ENCODE measurements around the gene TPCN2. TPM values are rescaled to one million over a fixed set of nuclear protein-coding genes. Genes with fewer than 3 reads are reported as not detected.

Gene TPCN2
- total and polyA plus RNA-seq, 2 of the 8 experiments (the other 6 are each of a cell fraction or from before 2014, with no cell fraction given), result 9.7 to 18.6 TPM

DNA sequence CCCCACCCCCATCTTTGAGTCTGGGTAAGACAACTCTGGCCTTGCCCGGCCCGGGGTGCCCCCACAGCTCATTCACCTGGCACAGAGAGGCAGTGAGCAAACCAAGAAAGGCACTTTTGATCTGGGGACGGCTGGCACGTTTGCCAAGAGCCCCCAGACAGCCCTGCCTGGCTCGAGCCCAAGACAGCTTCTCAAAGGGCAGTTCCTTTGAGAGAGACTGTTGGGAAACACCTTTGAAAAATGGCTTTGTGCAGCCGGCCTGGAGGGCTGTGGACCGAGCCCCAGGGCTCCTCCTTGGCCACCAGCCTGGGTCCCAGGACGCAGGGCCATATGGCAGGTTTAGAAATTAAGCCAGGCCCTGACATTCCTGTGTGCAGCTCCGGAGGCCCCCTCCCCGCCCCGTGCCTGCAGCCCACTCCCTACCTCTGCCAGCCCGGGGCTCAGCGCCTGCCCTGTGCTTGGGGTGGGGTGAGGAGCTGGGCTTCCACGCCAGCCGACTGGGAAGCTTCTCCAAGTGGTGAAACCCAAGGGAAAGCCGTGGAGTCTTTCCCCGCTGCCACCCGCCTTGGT lies 56.8 kb downstream of the TPCN2 start:
- H3K4me1 ChIP-seq (replicated peaks in 1 of 4; ENCODE audit: control insufficient read depth in 3 of 4, insufficient read depth in 4 of 4, low read length in 3 of 4), result peaks cover 0 to 7% (median 3%) of the 10 kb centered on the region in 4 experiments; a peak in 4 of 7 replicates
- no peak overlapping the region for H3K14ac ChIP-seq (ENCODE audit: insufficient read length)
- H2AFZ ChIP-seq (ENCODE audit: low read length), result no peak overlapping the region
- H3K56ac ChIP-seq (replicated peaks; ENCODE audit: insufficient read length, low read depth, low read length), result no peak overlapping the region
- no peak overlapping the region; the same call in 1 of the 2 replicates for H4K8ac ChIP-seq (ENCODE audit: extremely low read depth, insufficient read depth, low read length)
- POLR2A ChIA-PET (ENCODE audit: partially characterized antibody), result interaction anchor here (0.9 to 1.4 kb wide), 3 partner anchors 8 to 17 kb away, joined by 3 to 4 read pairs (median 3); no protein-coding TSS in a partner anchor
- no peak overlapping the region for H2BK15ac ChIP-seq (ENCODE audit: low read length)
- no peak overlapping the region for H2BK20ac ChIP-seq (ENCODE audit: low read length)
- FAIRE-seq, result no peak
- no peak overlapping the region for H4K5ac ChIP-seq (ENCODE audit: insufficient read length, low read depth, low read length)
- H3K4me3 ChIP-seq (ENCODE audit: extremely low read depth in 1 of 4, insufficient read depth in 2 of 4, low read depth in 3 of 4, low read length in 4 of 4), result no peak overlapping the region
- no peak overlapping the region for H3K18ac ChIP-seq (ENCODE audit: extremely low read depth, low read length)
- H2BK120ac ChIP-seq (replicated peaks; ENCODE audit: low read depth, low read length), result no peak overlapping the region
- CTCF ChIA-PET (ENCODE audit: partially characterized antibody), result interaction anchor here (0.6 to 2.4 kb wide), 14 partner anchors 8 to 563 kb away, joined by 3 to 13 read pairs (median 4); partner anchors contain the start of gene MYEOV
- H3K36me3 ChIP-seq (ENCODE audit: control insufficient read depth in 2 of 4, insufficient read depth in 4 of 4, low read length in 3 of 4), result no peaks in the 10 kb centered on the region
- no peaks in the 10 kb centered on the region for H3K79me2 ChIP-seq (ENCODE audit: control insufficient read depth in 1 of 2, insufficient read depth in 2 of 2, low read length in 2 of 2)
- H3K27me3 ChIP-seq (replicated peaks in 1 of 4; ENCODE audit: control insufficient read depth in 3 of 4, extremely low read depth in 1 of 4, insufficient read depth in 3 of 4, low read length in 3 of 4), result no peaks in the 10 kb centered on the region; a peak in 1 of 7 replicates
- H3K23me2 ChIP-seq (ENCODE audit: low read depth, low read length), result peaks cover 4% of the 10 kb centered on the region; the same call in 1 of the 2 replicates
- no peaks in the 10 kb centered on the region for H3K79me1 ChIP-seq (ENCODE audit: low read depth, low read length)
- 82% methylated on average over 18 of the region's 18 CpGs; no CpG with 5 or more reads in 1 of the 2 experiments for WGBS, 2 experiments (ENCODE audit: extremely low coverage in 1 of 2, insufficient coverage in 1 of 2, insufficient read length in 1 of 2, insufficient replicate concordance in 2 of 2, low coverage in 1 of 2, low lambda C conversion rate in 2 of 2, missing lambda C conversion rate in 1 of 2)
- H3K4ac ChIP-seq (replicated peaks; ENCODE audit: insufficient read length, low read depth, low read length), result no peak overlapping the region
- peaks cover 0 to 6% of the 10 kb centered on the region in 2 experiments for H4K20me1 ChIP-seq (replicated peaks in 1 of 2; ENCODE audit: control insufficient read depth in 1 of 2, insufficient read depth in 2 of 2, low read length in 2 of 2)
- H4K91ac ChIP-seq (replicated peaks; ENCODE audit: insufficient read length, low read length), result no peak overlapping the region
- H2AK5ac ChIP-seq (ENCODE audit: low read depth, low read length), result no peak overlapping the region
- H3K27ac ChIP-seq (ENCODE audit: low read depth, low read length), result no peak overlapping the region
- peaks cover 3 to 5% of the 10 kb centered on the region in 2 experiments; a peak in 1 of 4 replicates for H3K9me3 ChIP-seq (ENCODE audit: insufficient read depth in 2 of 2, low read depth in 1 of 2, low read length in 1 of 2)
- H3K4me2 ChIP-seq (ENCODE audit: insufficient read depth in 1 of 2, low read depth in 2 of 2, low read length in 2 of 2), result no peak overlapping the region
- no peak overlapping the region for H3K23ac ChIP-seq (ENCODE audit: insufficient read length)
- no peak overlapping the region for H2BK12ac ChIP-seq (ENCODE audit: low read depth, low read length)
- no peak for DNase-seq (ENCODE audit: low read depth in 1 of 2, low spot score in 2 of 2)
- H2BK5ac ChIP-seq (ENCODE audit: low read depth, low read length), result no peak overlapping the region
- H3K9ac ChIP-seq (replicated peaks in 1 of 4; ENCODE audit: extremely low read depth in 1 of 4, low read depth in 3 of 4, low read length in 3 of 4), result no peak overlapping the region
- TF ChIP-seq, protein P1, sequence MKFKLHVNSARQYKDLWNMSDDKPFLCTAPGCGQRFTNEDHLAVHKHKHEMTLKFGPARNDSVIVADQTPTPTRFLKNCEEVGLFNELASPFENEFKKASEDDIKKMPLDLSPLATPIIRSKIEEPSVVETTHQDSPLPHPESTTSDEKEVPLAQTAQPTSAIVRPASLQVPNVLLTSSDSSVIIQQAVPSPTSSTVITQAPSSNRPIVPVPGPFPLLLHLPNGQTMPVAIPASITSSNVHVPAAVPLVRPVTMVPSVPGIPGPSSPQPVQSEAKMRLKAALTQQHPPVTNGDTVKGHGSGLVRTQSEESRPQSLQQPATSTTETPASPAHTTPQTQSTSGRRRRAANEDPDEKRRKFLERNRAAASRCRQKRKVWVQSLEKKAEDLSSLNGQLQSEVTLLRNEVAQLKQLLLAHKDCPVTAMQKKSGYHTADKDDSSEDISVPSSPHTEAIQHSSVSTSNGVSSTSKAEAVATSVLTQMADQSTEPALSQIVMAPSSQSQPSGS (IDR thresholded peaks at IDR 0.05; ENCODE audit: low read length), result no peak
- TF ChIP-seq SRF (IDR thresholded peaks at IDR 0.05; ENCODE audit: low read depth, low read length) (no peak), RXRA (IDR thresholded peaks at IDR 0.05; ENCODE audit: insufficient read depth, low read depth, low read length) (no peak), NRF1 (IDR thresholded peaks at IDR 0.05; ENCODE audit: low read depth, low read length) (no peak), KDM4A (IDR thresholded peaks at IDR 0.05; ENCODE audit: low read depth, low read length, severe bottlenecking) (no peak), PHF8 (conservative IDR thresholded peaks at IDR 0.05; ENCODE audit: low read depth, low read length) (no peak), POU5F1 (IDR thresholded peaks at IDR 0.05; ENCODE audit: low read depth, low read length) (no peak), SP1 (IDR thresholded peaks at IDR 0.05; ENCODE audit: low read depth, low read length) (no peak), RFX5 (IDR thresholded peaks at IDR 0.05; ENCODE audit: borderline replicate concordance, low read depth, low read length) (no peak), SAP30 (IDR thresholded peaks at IDR 0.05; ENCODE audit: insufficient read depth, insufficient replicate concordance, low read length) (no peak), KDM1A (IDR thresholded peaks at IDR 0.05; ENCODE audit: borderline replicate concordance, low read length) (no peak)
